Posterior vena cava (tissue), 2 donors: ENCODE data around the gene NDUFS7. TPM values are rescaled to one million over a fixed set of nuclear protein-coding genes. Genes with fewer than 3 reads are reported as not detected.

Source experiments
- DNase-seq: peaks from one replicate; pipeline ENCODE4 v3.0.0-alpha.2; 2020; ENCODE audit warnings: low spot score
- intact Hi-C, 2 donors: fragments of 100-400 bp; cut with DNase I; formaldehyde crosslinking; loops; one replicate each; pipeline versions ENCODE4 v1.14.1 to v1.14.2; 2022 to 2023
- long read RNA-seq, 2 donors: library from polyadenylated mRNA; unstranded; transcript quantifications; one replicate each; pipeline ENCODE4 v2.0.0, GENCODE V29; 2020 to 2021
- total RNA-seq, 2 donors: library from RNA; stranded (reverse); fragmentation: NEBNext Ultra II Directional; extraction: Animal tissue kit (Norgen Biotek cat#: 25700); gene quantifications; one replicate each; pipeline ENCODE4 v1.2.1, GENCODE V29; 2021
- donor health status: DM: yes; HTN: yes; CAD: no.
- donor health status: DM: yes; HTN: yes; CAD: no.

The NDUFS7 gene
- total RNA-seq, result 10 to 100 TPM; 54.4 to 55.1 TPM
- long read RNA-seq, donor 1, transcript NDUFS7-201 (8 exons, 1,039 nt), result major isoform, 7 of 14 reads
- long read RNA-seq, donor 1, partial matches to known transcripts, result 3 of 14 reads
- long read RNA-seq, donor 1, other reads (novel, unspliced or antisense), result 1 of 14 reads
- long read RNA-seq, donor 2, transcript NDUFS7-201 (8 exons, 1,039 nt), result major isoform, 40 of 70 reads
- long read RNA-seq, donor 2, transcript NDUFS7-210 (8 exons, 1,743 nt), result minor isoform, 12 of 70 reads
- long read RNA-seq, donor 2, partial matches to known transcripts, result 8 of 70 reads
- long read RNA-seq, donor 2, other reads (novel, unspliced or antisense), result 3 of 70 reads

DNA sequence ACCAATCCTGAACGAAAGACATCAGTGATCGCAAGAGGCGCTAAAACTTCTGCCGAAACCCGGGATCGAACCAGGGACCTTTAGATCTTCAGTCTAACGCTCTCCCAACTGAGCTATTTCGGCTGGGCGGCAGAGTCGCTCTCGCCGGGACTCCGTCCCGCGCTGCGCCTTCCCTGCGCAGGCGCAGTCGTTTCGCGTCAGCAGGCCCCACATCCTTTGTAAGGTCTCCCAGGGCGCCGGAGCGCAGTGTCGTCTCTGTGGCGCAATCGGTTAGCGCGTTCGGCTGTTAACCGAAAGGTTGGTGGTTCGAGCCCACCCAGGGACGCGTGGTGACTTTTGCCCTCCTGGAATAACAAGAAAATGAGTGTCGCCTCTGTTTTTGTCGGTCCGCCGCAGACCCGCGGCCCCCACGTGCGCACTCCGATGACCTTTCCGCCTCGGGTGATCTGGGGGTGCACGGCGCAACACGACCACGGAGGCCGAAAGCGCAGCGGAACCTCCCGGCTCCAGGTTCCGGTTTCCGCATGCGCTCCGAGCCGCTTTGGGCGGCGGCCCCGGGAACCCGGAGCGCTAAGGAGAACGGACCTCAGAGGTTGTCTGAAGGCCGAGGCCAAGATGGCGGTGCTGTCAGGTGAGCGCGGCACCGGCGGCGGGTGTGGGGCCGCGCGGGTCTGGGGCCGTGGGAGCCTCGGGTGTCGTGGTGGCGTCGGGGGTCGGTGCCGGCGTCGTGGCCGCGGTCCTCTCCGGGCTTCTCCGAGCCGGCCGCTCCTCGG, at the start of gene NDUFS7:
Gene NDUFS7, plus strand, starts transcription at position 596 of the 773 bp plus-strand sequence. Its CDS starts 20 bp downstream, at position 616.
- DNase-seq, result peak; percentile 96
- intact Hi-C loops, result loop anchor here in 1 of 2 donors (10.0 kb wide), 1 partner anchor 109 kb away; the partner anchor contains the start of gene FAM174C

GRCh38 chr19:1336079-1336684, 47.5 kb upstream of the NDUFS7 start:
- intact Hi-C loops, result no loop called here
- DNase-seq, result no peak

DNA sequence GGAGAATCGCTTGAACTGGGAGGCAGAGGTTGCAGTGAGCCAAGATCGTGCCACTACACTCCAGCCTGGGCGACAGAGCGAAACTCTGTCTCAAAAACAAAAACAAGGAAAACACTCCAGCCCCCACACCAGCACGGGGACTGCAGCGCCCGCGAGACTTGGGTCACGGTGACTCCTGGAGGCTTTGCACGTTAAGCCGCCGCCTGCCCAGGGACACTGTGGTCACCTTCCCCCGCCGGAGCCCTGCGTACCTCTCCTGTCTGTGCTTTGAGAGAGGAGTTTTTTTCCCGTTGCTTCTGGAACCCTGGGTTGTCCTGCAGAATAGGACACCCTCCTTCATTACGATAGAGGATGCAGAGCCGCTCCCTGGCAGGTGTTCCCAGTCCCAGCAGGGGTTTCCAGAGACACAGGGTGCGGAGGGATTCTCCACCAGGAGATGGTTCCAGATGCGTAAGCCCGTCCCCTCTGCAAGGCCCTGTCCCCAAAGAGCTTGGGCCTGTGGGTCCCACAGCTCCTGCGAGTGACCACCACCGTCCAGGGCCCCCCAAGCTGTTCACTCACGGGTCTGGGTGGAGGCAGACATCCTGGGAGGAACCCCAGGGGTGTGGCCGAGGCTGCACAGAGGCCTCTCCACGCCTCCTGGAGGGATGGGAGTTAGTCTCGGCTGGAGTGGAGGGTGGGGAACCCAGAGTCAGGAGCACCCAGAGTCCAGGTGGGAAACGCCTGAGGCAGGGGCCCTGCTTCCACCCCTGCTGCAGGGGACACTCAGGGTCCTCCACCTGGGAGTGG, 42.8 kb upstream of the NDUFS7 start:
- no peak for DNase-seq
- intact Hi-C loops, result no loop called here

DNA sequence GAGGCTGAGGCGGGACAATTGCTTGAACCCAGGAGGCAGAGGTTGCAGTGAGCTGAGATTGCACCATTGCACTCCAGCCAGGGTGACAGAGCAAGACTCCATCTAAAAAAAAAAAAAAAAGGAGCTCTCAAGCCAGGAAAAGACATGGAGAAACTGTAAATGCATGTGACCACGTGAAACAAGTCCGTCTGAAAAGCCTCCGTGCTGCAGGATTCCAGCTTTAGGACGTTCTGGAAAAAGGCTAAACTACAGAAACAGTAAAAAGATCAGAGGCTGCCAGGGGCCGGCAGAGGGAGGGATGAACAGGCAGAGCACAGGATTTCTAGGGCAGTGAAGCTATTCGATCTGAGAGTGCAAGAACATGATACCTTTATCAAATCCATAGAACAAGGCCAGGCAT, 40.7 kb upstream of the NDUFS7 start:
- intact Hi-C loops, result no loop called here

GRCh38 chr19:1349211-1349610, 34.5 kb upstream of the NDUFS7 start:
- DNase-seq, result no peak
- intact Hi-C loops, result no loop called here

More for the DNA sequence above, 40.7 kb upstream of the NDUFS7 start:
- no peak for DNase-seq

DNA sequence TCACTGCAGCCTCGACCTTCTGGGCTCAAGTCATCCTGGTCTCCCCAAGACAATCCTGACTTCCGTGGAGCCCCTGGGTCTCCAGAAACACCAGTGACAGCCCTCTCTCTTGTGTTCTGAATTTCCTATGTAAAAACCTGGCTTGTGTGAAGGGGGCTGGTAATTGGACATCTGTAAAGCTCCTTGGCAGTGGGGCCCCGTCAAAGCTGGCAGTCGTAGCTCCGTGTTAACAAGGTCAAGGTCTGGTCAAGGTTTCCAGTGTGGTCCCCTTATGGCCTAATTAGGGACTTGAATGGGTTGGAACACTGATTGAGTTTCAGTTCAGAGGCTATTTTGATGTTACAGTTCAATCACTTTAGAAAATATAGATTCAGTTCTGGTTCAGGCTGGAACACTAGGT, 32.8 kb upstream of the NDUFS7 start:
- intact Hi-C loops, result no loop called here
- DNase-seq, result no peak

- DNase-seq, result no peak
- intact Hi-C loops, result no loop called here
These were observed 32.3 kb upstream of the NDUFS7 start for GRCh38 chr19:1351381-1351851.

DNA sequence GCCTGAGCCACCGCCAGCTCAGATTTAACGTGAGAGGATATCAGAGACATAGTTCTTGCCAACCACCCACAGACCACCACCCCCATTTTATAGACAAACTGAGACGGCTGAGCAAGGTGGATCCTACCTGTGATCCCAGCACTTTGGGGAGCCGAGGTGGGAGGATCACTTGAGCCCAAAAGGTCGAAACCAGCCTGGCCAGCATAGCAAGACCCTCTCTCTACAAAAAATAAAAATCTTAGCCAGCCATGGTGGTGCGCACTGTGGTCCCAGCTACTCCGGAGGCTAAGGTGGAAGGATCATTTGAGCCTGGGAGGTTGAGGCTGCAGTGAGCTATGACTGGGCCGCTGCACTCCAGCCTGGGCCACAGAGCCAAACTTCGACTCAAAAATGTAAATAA, 30.6 kb upstream of the NDUFS7 start:
- no peak for DNase-seq
- intact Hi-C loops, result no loop called here

- intact Hi-C loops, result loop anchor here in 1 of 2 donors (5.0 kb wide), 1 partner anchor 73 kb away; no protein-coding TSS in a partner anchor
- DNase-seq, result no peak
These were observed 28.6 kb upstream of the NDUFS7 start for GRCh38 chr19:1354970-1355567.

DNA sequence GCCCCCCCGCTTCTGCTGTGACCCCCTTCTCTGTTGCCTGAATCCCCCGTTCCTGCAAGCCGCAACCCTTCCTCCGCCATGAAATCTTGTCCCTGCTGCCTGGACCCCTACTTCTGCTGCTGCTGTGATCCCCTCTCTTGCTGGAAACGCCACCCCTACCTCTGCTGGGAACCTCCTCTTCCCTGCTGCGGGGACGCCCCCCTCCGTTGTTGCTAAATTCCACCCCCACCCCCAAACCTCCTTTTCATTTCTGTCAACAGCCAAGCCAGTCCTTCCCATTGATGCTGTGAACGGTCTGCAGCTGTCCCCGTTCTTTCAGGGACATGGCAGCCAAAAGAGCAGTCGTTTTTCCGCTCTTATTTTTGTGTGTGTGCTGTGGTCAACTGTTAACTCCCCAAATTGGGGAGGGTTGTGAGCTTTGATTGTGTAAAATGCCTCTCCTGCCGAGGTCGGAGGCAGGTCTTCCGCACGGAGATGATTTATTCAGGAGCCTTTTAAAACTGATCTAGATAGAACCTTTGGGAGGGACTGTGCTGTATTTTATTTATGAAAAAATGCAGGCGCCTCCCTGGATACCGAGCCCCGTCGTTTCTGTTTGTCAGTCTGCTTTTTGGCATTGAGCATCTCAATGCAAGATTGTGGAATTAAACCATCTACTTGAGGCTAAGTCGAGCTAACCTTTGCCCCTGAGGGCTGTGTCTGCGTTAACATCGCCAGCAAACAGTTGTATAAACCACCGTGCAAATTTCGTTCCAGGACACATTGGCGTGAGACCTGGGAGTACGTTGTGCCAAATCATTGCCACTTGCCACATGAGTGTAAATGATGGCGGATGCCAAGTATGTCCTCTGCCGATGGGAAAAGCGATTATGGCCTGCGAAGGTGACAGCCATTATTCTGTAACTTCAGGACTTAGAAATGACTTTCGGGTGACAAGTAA, 27.9 kb upstream of the NDUFS7 start:
- intact Hi-C loops, result loop anchor here in 1 of 2 donors (5.0 kb wide), 1 partner anchor 74 kb away; no protein-coding TSS in a partner anchor

DNA sequence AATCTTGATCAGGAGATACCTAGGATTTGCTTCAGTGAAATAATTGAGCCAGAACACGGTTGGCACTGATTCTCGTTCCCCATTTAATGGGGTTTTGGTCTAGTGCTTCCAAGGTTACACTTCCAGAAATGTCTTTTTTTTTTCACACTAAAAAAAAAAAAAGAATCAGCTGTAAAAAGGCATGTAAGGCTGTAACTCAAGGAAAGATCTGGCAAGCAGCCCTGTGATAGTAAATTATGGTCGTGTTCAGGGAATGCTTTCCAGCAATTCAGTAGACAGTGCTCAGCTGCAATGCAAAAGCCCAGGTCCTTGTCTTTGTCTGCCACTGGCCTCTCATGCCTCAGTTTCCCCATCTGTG, 27.2 kb upstream of the NDUFS7 start:
- intact Hi-C loops, result loop anchor here in 1 of 2 donors (5.0 kb wide), 1 partner anchor 74 kb away; no protein-coding TSS in a partner anchor
- DNase-seq, result no peak

More for the DNA sequence above, 27.9 kb upstream of the NDUFS7 start:
- DNase-seq, result no peak

GRCh38 chr19:1357531-1358109, 26.1 kb upstream of the NDUFS7 start:
- intact Hi-C loops, result loop anchor here in 1 of 2 donors (5.0 kb wide), 1 partner anchor 75 kb away; no protein-coding TSS in a partner anchor
- DNase-seq, result no peak

DNA sequence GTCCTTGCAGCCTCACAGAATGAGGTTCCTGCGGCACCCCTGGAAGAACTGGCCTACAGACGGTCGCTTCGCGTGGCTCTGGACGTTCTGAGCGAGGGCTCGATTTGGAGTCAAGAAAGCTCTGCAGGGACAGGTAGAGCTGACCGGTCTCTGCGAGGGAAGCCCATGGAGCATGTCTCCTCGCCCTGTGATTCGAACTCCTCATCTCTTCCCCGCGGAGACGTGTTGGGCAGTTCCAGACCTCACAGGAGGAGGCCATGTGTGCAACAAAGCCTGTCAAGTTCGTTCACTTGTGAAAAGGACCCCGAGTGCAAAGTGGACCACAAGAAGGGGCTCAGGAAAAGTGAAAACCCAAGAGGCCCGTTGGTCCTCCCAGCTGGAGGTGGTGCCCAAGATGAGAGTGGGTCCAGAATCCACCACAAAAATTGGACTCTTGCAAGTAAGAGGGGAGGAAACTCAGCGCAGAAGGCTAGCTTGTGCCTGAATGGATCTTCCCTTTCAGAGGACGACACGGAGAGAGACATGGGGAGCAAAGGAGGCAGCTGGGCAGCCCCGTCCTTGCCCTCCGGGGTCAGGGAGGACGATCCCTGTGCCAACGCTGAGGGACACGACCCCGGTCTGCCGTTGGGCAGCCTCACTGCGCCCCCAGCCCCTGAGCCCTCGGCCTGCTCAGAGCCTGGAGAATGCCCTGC, 23.4 kb upstream of the NDUFS7 start:
- intact Hi-C loops, result no loop called here
- no peak for DNase-seq

- peak; percentile 88 for DNase-seq
- intact Hi-C loops, result no loop called here
These were observed 22.8 kb upstream of the NDUFS7 start for GRCh38 chr19:1360818-1361461.

- intact Hi-C loops, result no loop called here
- DNase-seq, result no peak
These were observed 21.9 kb upstream of the NDUFS7 start for GRCh38 chr19:1361601-1362386.
